HS-27A (cell line): ENCODE measurements around the gene FOXP1.
"Not testable (repeated sequence)": the region's sequence is repeated elsewhere in the genome, so short reads cannot be mapped to it uniquely, and the experiment has no call there.

ENCODE experiments used
- DNase-seq: peaks from one replicate; pipeline ENCODE4 v3.0.0-alpha.2; 2012; ENCODE audit warnings: low read depth, missing footprints

The FOXP1 gene

DNA sequence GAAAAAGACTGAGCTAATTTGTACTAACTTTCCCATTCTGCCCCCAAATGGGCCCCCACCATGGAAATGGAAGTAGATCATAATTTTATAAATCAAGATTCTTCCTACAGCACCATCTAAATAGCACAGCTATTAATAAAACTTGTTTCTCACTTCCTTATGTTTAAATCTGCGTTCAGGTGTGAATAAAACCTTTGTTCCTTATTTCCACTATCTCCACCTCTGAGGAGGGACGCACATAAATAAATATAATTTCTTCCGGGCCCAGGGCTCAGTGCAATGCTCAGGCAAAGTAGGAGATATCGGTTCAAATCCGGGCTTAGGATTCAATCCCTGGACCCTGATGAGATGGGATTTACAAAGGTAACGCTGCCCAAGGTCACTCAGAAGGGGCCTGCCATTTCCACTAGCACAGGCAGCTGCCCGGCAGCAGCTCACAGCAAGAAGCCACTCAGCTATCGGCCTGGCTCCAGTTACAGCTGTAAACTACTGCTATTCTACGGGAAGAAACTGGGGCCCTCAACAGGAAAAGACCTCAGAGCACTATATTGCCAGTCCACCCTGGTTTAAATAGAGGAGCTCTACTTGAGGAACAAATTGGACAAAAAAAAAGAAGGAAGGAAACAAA is 52.5 kb downstream of the FOXP1 start:
- DNase-seq: no peak

- no peak for DNase-seq
Observed at GRCh38 chr3:71528816-71529215, 54.7 kb downstream of the FOXP1 start.

GRCh38 chr3:71526448-71526847 is 57.1 kb downstream of the FOXP1 start:
- DNase-seq: not testable (repeated sequence)

DNA sequence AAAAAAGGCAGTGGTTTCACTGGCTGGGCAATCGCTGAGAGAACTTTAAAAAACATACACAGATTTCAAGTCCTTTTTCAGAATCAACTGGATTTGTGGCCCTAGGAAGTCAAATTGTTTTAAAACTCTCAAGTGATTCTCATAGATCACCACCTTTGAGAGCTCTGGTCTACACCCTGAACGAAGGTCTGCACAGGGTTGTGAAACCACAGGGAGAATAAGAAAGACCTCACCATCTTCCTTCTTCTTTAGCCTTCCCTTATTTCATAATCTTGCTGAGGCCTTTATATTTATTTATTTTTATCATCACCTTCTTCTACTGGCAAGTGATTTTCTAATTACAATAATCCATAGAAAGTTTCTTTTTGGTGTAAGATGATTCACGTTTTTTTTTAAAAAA is 58.1 kb downstream of the FOXP1 start:
- no peak for DNase-seq

DNA sequence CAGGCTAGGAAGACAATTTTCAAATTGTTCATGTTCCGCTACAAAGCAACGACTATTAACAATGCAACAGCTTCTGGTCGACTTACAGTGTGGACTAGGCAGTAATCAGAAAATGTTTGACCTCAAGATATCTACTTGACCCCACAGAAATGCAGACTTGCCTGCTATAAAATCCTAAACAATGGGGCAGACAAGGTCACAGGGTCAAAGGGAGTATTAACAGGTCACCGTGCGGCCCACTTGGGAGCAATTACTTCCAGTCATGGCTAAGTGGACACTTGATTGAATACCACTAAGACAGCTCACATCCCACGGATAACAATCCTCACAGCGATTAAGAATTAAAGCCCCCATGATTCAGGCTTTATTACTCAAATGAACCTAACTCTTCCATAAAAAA is 58.9 kb downstream of the FOXP1 start:
- DNase-seq: no peak

- DNase-seq: no peak
Observed at GRCh38 chr3:71523628-71524027, 59.9 kb downstream of the FOXP1 start.

DNA sequence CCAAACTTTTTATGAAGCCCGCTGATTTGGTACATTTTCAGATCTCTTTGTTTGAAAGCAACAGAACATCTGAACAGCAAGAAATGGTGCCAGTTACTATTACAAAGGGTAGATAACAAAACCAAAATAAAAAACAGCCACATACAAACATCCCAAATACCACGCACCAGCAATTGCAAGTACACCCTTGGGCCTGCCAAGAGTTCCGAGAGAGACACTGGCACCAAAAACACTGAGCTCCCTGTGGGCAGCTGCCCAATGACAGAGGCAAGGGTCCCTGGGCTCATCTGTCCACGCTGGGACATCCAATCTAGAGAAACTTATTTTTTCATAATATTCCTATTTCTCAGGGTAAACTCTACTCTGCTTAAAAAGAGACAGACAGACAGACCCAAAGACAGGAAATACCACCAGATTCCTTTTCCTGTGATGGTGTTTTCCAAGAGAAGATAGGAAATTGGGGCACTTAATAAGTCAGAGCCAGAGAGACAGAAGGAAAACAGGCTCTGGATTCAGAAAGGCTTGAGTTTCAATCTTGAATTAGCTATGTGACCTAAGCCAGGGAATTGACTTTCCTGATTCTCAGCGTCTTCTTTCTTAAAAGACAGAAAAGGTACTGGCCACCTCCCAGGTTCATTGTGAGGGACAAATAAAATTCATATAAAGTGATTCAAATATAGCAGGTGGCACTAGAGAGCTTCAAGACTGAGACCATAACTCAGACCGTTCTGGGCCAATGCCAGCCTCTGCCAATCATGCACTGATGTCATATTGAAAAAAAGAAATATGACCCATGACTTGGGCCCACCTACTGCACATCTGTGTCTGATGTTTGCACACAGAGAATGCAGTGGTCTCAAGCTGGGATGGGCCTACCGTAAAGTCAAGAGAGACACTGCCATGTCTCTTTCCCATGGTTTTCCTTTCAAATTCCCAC is 61.3 kb downstream of the FOXP1 start:
- no peak for DNase-seq

GRCh38 chr3:71521021-71521352 is 62.5 kb downstream of the FOXP1 start:
- DNase-seq: no peak

DNA sequence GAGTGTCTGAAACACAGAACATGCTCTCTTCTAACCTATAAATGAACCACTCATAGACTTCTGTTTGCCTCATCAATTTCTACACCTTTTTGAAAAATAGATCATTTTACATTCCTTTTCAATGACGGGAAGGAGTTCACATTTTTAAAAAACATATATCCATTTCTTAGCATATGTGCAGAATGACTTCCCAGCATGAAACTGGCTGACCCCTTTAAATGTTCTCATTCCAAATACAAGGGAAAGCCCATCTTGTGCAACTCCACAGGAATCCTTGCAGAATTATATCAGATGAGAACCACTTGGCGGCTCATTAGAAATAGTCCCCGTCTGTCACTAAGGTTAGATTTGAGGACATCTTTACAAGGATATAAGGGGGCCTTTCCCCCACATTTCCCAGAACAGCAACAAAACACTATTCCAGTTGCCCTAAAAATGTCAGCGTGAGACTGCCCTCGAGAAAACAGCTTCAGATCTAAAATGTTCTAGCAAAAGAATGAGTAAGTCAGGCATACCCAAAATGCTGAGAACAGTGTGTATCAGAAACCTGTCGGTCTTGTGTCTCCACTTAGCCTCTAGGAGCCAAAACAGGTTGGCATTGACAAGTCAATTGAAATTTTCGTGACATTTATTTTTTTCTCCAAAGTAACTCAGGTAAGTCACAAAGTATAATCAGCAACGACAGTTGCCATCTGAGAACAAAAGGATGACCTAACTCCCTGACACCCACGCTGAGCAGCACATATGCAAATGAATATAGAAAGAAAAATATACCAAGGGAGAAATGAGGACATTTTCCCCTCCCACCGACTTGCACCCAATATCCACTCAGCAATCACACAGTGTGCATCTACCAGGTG is 63.1 kb downstream of the FOXP1 start:
- DNase-seq: no peak

DNA sequence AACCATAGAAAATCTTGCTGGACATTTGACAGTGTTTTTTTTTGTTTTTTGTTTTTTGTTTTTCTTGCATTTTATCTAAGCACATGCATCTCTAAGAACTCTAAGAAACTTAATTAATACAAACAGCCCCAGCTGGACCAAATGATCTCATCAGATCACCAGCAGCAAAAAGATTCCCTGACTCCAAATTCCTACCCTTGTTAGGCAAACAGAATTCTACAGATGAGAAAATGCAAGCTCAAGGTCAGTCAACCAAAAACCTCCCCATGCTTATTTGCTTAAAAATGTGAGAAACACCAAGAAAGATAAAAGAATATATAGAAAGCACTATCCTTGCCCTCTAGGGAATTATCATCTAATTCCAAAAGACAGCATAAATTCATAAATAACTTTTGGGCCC is 65.4 kb downstream of the FOXP1 start:
- DNase-seq: no peak

GRCh38 chr3:71517271-71517791 is 66.2 kb downstream of the FOXP1 start:
- no peak for DNase-seq

GRCh38 chr3:71515636-71516365 is 67.7 kb downstream of the FOXP1 start:
- DNase-seq: no peak

- DNase-seq: no peak
Observed at GRCh38 chr3:71514621-71515020, 68.9 kb downstream of the FOXP1 start.

DNA sequence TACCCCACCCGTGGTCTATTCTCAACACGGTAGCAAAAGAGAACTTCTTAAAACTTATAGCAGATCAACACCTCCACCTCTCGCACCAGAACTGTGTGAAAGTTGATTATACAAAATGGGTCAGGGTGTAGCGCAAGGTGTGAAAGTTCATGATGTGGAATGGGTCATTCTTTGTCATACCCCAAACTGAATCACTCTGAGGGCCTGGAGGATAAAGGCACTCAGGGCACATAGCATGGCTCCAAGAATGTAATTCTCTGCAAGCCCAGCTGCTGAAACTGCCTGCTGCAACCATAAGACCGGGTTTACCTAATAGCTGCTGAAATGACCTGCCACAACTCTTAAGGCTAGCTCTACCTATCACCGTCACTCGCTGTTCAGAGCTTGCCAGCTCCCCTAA is 70.0 kb downstream of the FOXP1 start:
- no peak for DNase-seq

DNA sequence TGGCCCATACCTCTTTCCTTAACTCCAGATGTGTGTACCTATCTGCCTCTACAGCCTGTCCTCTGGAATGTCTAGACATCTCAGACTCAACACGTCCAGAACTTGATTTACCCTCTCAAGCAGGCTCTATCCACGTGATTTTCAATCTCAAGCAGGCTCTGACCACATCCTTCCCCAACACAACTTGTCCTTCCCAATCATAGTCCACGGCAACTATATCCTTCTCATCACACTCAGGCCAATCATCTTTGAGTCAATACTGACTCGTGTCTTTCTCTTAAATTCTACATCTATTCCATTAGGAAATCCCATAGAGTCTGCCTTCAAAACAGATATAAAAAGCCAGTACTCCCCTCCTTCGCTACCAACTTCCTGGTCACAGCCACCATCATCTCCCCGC is 70.4 kb downstream of the FOXP1 start:
- no peak for DNase-seq

- DNase-seq: no peak
Observed at GRCh38 chr3:71512544-71512943, 71.0 kb downstream of the FOXP1 start.

DNA sequence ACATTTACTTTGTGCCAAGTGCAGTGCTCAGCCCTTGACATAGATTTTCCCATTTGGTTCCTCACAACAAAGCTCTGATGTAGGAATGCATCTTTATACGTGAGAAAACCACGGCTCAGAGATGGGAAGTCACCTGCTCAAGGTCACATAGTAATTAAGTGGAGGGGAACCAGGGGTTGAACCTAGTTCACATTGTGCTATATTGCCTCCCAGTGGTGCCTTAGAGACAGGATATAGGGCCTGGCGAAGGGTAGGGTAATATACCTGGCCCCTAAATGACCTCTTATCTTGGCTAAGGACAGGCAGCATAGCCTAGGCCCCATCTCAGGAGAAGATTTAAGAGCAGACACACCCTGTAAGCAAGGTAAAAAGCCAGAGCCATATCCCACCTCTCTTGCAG is 71.5 kb downstream of the FOXP1 start:
- no peak for DNase-seq

DNA sequence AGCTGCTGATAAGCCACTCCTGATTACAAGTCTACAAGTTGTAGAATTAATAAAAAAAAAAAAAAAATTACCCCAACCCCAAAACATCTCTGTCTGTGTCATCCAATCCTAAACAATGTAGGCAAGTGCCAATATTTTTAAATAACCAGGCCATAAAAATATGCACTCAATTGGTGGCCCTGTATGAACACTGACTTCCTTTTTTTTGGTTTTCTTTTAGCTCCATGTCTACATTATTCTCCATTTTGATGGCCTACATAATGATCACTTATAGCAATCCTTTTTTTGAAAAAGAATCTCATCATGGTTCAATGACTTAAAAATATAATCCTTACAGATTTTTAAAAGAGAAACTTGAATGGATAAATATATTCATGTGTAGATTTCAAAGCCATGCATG is 72.1 kb downstream of the FOXP1 start:
- no peak for DNase-seq

DNA sequence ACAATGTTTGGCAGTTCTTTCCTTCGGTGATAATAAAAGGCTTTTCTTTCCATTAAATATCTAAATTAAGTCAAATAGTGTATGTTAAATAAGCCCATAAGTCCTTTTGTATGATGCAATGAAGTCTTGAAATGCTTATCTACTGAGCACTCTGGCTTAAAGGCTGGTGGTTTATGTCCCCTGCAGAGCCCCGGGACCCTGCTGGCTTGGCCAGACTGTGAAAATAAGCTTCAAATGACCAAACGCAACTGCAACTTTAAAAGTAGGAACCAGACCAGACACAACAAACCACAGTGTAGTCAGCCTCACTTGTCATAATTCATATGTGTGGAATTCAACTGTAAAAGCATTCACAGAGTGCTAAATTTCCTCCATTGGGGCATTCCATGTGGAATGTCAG is 72.5 kb downstream of the FOXP1 start:
- peak; percentile 82 for DNase-seq

DNA sequence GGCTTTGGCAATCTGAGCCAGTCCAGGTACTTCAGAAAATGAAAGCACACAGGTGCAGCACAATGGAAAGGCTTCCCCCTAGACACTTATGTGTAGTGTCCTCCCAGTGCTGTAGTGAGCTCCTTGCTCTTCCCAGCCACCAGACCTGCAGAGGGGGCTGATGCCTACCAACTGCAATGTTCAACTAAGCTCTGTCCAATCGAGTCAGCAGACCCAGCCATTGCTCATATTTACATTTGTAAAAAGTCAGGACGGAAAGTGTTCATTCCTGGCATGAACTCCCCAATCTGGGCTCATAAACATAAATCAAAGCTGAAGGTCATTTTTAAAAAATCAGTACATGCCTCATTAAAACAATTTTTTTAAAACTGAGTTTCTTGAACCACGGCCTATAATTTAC is 73.0 kb downstream of the FOXP1 start:
- peak; percentile 33 for DNase-seq

- no peak for DNase-seq
Observed at GRCh38 chr3:71509066-71509465, 74.5 kb downstream of the FOXP1 start.
